HEK293T (cell line): ENCODE measurements around the gene CDRT4.

ENCODE experiments used
- CTCF ChIA-PET: fragments of 350-600 bp; formaldehyde crosslinking; extraction: SDS; loops from one replicate; lab custom pipeline; 2021; ENCODE audit warnings: antibody characterized with exemption, inconsistent platforms; lab: Yijun Ruan, JAX
- POLR2A ChIA-PET: fragments of 350-600 bp; formaldehyde crosslinking; extraction: SDS; loops from one replicate; lab custom pipeline; 2020; ENCODE audit warnings: antibody characterized with exemption, inconsistent platforms; lab: Yijun Ruan, JAX
- DNase-seq: peaks from one replicate; pipeline ENCODE4 v3.0.0; 2012; ENCODE audit warnings: mixed read lengths; ENCODE audit errors: extremely low spot score
- ARNT ChIP-seq: fragments of 450-650 bp; IDR thresholded peaks from 2 replicates; pipeline ENCODE4 v1.6.1; 2017; ENCODE audit warnings: mild to moderate bottlenecking
- BHLHE40 ChIP-seq: fragments of 450-650 bp; IDR thresholded peaks from 2 replicates; pipeline ENCODE4 v1.6.1; 2016; ENCODE audit warnings: mild to moderate bottlenecking, moderate library complexity, borderline replicate concordance
- CTBP1 ChIP-seq: fragments of 450-650 bp; IDR thresholded peaks from 2 replicates; pipeline ENCODE4 v1.6.1; 2016; ENCODE audit warnings: borderline replicate concordance
- ELF4 ChIP-seq: fragments of 450-650 bp; IDR thresholded peaks from 2 replicates; pipeline ENCODE4 v1.6.1; 2017; ENCODE audit warnings: antibody characterized with exemption
- FOXA1 ChIP-seq: fragments of 450-650 bp; IDR thresholded peaks from 2 replicates; pipeline ENCODE4 v1.6.1; 2016; ENCODE audit warnings: mild to moderate bottlenecking
- FOXK2 ChIP-seq: fragments of 450-650 bp; IDR thresholded peaks from 2 replicates; pipeline ENCODE4 v1.6.1; 2016; ENCODE audit warnings: mild to moderate bottlenecking
- FOXM1 ChIP-seq: fragments of 450-650 bp; IDR thresholded peaks from 2 replicates; pipeline ENCODE4 v1.6.1; 2017; ENCODE audit warnings: mild to moderate bottlenecking, borderline replicate concordance
- HDGF ChIP-seq: fragments of 450-650 bp; IDR thresholded peaks from 2 replicates; pipeline ENCODE4 v1.6.1; 2017; ENCODE audit warnings: antibody characterized with exemption, borderline replicate concordance
- L3MBTL2 ChIP-seq: fragments of 450-650 bp; conservative IDR thresholded peaks from 2 replicates; pipeline ENCODE4 v1.6.1; 2016; ENCODE audit warnings: mild to moderate bottlenecking
- LEF1 ChIP-seq: fragments of 450-650 bp; IDR thresholded peaks from 2 replicates; pipeline ENCODE4 v1.6.1; 2017; ENCODE audit warnings: mild to moderate bottlenecking, borderline replicate concordance
- NFRKB ChIP-seq: fragments of 450-650 bp; IDR thresholded peaks from 2 replicates; pipeline ENCODE4 v1.6.1; 2016; ENCODE audit warnings: mild to moderate bottlenecking, moderate library complexity
- SP1 ChIP-seq: fragments of 450-650 bp; IDR thresholded peaks from 2 replicates; pipeline ENCODE4 v1.6.1; 2017
- SUZ12 ChIP-seq: fragments of 450-650 bp; IDR thresholded peaks from 2 replicates; pipeline ENCODE4 v1.6.1; 2016; ENCODE audit warnings: mild to moderate bottlenecking
- TARDBP ChIP-seq: fragments of 450-650 bp; IDR thresholded peaks from 2 replicates; pipeline ENCODE4 v1.6.1; 2016
- ZNF384 ChIP-seq: fragments of 450-650 bp; IDR thresholded peaks from 2 replicates; pipeline ENCODE4 v1.6.1; 2016
- TF ChIP-seq, protein P1 (sequence below): fragments of 450-650 bp; IDR thresholded peaks from 2 replicates; pipeline ENCODE4 v1.6.1; 2016

CDRT4 gene

DNA sequence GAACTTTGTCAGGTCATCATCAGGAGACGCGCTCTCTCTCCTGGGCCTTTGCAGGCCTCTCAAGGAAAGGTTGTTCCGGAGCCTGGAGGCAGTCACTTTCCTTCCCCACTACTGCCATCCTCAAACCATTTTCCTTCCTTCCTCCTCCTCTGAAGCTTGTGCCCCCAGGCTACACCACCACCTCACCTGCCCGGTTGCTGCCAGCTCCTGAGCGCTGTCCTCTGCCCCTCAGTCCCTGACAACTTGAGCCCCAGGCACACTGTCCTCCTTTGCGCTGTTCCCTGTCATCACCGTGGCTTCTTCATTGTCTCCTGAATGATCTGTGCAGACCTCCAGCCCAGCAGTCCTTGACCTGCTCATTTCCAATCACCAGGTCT lies 18.9 kb downstream of the CDRT4 start:
- ChIA-PET CTCF (no interaction called here), POLR2A (no interaction called here)
- TF ChIP-seq CTBP1 (no peak), SUZ12 (no peak), TARDBP (no peak), NFRKB (no peak), HDGF (no peak), LEF1 (no peak), BHLHE40 (no peak), SP1 (no peak)
- TF ChIP-seq, protein P1, sequence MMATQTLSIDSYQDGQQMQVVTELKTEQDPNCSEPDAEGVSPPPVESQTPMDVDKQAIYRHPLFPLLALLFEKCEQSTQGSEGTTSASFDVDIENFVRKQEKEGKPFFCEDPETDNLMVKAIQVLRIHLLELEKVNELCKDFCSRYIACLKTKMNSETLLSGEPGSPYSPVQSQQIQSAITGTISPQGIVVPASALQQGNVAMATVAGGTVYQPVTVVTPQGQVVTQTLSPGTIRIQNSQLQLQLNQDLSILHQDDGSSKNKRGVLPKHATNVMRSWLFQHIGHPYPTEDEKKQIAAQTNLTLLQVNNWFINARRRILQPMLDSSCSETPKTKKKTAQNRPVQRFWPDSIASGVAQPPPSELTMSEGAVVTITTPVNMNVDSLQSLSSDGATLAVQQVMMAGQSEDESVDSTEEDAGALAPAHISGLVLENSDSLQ, result no peak
- DNase-seq, result no peak

DNA sequence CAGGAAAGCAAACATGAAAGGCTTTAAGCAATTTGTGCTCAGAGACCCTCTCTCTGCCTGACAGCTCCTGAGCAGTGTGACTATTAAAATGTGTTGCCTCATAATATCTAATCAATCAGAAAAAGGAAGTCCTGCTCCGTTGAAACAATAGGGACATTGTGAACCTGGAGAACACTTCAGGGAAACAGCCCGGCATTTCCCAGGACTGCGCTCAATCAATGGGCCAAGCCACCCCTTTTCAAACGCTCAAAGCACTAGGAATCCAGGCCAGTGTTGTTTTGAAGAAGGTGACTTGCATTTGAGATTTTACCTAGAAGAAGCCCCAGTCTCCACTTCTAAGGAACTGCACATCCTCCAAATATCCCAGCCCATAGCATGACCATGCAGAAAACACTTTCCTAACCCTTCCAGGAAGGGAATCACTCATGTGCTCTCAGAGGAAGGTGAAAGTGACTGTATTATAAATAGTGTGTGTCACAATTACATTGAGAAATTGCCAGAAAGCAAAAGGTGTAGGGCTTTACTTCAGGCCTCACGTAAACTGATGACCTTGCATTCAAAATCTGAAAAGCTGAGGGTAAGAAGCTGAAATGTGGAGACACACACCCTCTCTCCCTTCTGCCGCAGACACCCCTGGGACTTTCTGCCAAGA lies 19.4 kb downstream of the CDRT4 start:
- ChIA-PET CTCF (no interaction called here), POLR2A (no interaction called here)
- no peak for DNase-seq
- TF ChIP-seq CTBP1 (no peak), FOXK2 (no peak), TARDBP (no peak), FOXM1 (no peak), NFRKB (no peak), BHLHE40 (no peak), ELF4 (no peak), ARNT (no peak), HDGF (no peak), SP1 (no peak), ZNF384 (no peak), FOXA1 (no peak), SUZ12 (no peak), L3MBTL2 (no peak), LEF1 (no peak)
- TF ChIP-seq, protein P1, result no peak

DNA sequence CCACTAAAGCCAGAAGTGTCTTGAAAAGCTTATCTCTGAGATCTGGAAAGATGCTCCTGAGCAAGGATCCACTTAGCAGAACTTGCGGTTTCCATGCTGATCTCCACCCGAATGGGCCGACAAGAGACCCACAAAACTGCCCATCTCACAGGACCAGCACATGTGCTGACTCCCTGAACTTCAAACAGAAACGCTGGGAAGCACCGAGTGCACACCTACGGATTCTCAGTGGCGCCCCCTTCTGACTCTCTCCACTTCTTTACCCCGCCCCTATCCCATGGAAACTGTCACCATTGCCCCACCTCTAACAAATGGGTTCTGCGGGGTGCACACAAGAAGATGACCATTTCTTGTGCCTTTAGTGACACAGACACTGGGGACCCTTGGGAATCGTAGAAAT lies 21.4 kb downstream of the CDRT4 start:
- ChIA-PET POLR2A (no interaction called here), CTCF (interaction anchor here (0.7 to 1.3 kb wide), 3 partner anchors 9 to 97 kb away, joined by 3 to 4 read pairs (median 3); no protein-coding TSS in a partner anchor)
- TF ChIP-seq FOXM1 (no peak), CTBP1 (no peak), SP1 (no peak), ARNT (no peak), ZNF384 (no peak), BHLHE40 (no peak), NFRKB (no peak), LEF1 (no peak), ELF4 (no peak), FOXA1 (no peak), TARDBP (no peak), L3MBTL2 (no peak)
- peak; percentile 21 for DNase-seq

DNA sequence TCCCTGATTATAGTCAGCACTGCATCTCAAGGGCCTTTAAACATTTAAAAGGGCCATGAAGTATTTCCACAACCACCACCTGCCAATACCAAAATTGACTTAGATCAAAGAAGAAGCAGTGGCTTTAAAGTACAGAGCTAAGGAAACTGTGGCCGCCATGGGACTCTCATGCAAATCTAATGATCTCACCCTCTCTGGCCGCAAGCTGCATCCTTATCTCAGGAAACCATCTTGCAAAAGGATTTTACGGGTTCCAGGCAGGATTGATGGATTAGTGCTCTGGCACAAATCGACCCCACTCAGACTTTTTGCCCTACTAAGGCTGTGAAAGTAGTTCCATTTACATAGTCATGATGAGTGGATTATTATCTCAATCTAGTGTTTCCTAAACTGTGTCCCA lies 22.6 kb downstream of the CDRT4 start:
- POLR2A ChIA-PET, result no interaction called here
- CTCF ChIA-PET, result no interaction called here

DNA sequence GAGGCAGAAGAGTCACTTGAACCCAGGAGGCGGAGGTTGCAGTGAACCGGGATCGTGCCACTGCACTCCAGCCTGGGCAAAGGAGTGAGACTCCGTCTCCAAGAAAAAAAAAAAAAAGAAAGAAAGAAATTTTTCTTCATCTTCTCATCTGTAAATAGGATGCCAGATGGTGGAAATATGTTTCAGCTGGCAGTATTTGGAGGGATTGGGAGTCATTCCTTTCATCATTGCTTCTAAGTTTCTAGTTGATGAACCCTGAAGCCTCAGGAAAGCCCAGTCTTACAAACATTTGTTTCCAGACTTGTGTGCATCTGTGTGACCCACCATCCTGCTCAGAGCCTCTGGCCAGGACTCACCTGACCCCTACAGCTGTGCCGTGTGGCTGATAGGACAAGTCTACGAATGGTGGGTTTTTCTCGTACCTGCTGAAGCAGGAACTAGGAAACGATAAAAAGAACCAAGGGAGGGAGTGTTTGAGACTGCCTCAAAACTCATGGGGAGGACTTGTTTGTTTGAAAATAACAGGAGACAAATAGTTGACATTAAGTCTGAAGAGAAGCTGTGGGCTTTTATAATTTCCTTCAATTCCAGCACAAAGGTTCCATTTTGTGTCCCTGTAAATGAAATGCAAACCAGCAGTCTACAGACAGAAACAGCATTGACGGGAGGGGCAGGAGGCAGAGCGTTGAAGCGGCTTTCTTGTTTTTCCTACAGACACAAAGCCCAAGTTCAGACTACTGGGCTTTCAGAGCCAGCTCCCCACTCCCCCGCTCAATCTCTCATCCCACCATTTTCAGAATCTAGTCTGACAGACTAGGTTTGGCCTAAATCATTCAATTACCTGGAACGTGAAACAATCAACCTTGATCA lies 24.9 kb downstream of the CDRT4 start:
- POLR2A ChIA-PET, result no interaction called here
- no peak for DNase-seq

More for the DNA sequence above, 22.6 kb downstream of the CDRT4 start:
- peak; percentile 33 for DNase-seq
- TF ChIP-seq SP1 (no peak), FOXM1 (no peak), LEF1 (no peak), CTBP1 (no peak), ARNT (no peak)
- TF ChIP-seq, protein P1, result peak; percentile 48

More for the DNA sequence above, 24.9 kb downstream of the CDRT4 start:
- CTCF ChIA-PET, result interaction anchor here (0.6 kb wide), 1 partner anchor 60 kb away, joined by 4 read pairs; no protein-coding TSS in a partner anchor
- TF ChIP-seq ARNT (no peak), LEF1 (no peak), TARDBP (no peak), FOXA1 (no peak), L3MBTL2 (no peak), FOXM1 (no peak), FOXK2 (no peak)
- TF ChIP-seq, protein P1, result no peak
